Endothelial cell (in vitro differentiated cells): ENCODE measurements around the gene FANCB. TPM values are rescaled to one million over a fixed set of nuclear protein-coding genes. Genes with fewer than 3 reads are reported as not detected.

Experiments used
- DNase-seq: peaks from one replicate; pipeline ENCODE4 v3.0.0; 2021; ENCODE audit warnings: low spot score
- H3K27ac Mint-ChIP-seq: one replicate; pipeline ENCODE4 v1.8.0; 2021; ENCODE audit warnings: mixed read lengths, inconsistent platforms; ENCODE audit not compliant: unreplicated experiment
- H3K27me3 Mint-ChIP-seq: one replicate; pipeline ENCODE4 v1.8.0; 2021; ENCODE audit warnings: mild to moderate bottlenecking, moderate library complexity, mixed read lengths, inconsistent platforms; ENCODE audit not compliant: unreplicated experiment
- H3K36me3 Mint-ChIP-seq: one replicate; pipeline ENCODE4 v1.8.0; 2021; ENCODE audit warnings: mild to moderate bottlenecking, low read depth, mixed read lengths, inconsistent platforms; ENCODE audit not compliant: unreplicated experiment
- H3K4me1 Mint-ChIP-seq: one replicate; pipeline ENCODE4 v1.8.0; 2021; ENCODE audit warnings: mild to moderate bottlenecking, mixed read lengths, inconsistent platforms; ENCODE audit not compliant: unreplicated experiment
- H3K4me3 Mint-ChIP-seq: one replicate; pipeline ENCODE4 v1.8.0; 2021; ENCODE audit warnings: mild to moderate bottlenecking, mixed read lengths, inconsistent platforms; ENCODE audit not compliant: unreplicated experiment
- H3K9me3 Mint-ChIP-seq: one replicate; pipeline ENCODE4 v1.8.0; 2021; ENCODE audit warnings: mixed read lengths, inconsistent platforms; ENCODE audit not compliant: unreplicated experiment
- CTCF ChIP-seq: fragments of 200-600 bp; sonication (generic); IDR thresholded peaks from one replicate; pipeline ENCODE4 v1.5.0; 2021; ENCODE audit warnings: antibody characterized with exemption; ENCODE audit not compliant: unreplicated experiment
- total RNA-seq: library from RNA; stranded (reverse); fragmentation: NEBNext Ultra II Directional; extraction: Animal tissue kit (Norgen Biotek cat#: 25700); gene quantifications from one replicate; pipeline ENCODE4 v1.2.1, GENCODE V29; 2021; ENCODE audit not compliant: unreplicated experiment

The FANCB gene
- total RNA-seq, 1 donor from 2014 or later, result 6.0 TPM

- Mint-ChIP-seq H3K27me3 (peaks cover 3% of the 10 kb centered on the region), H3K27ac (no peak overlapping the region), H3K4me1 (no peaks in the 10 kb centered on the region), H3K4me3 (no peak overlapping the region), H3K36me3 (no peaks in the 10 kb centered on the region), H3K9me3 (no peaks in the 10 kb centered on the region)
- no peak for TF ChIP-seq CTCF
- DNase-seq, result no peak
Observed at GRCh38 chrX:14832586-14832985, 40.3 kb downstream of the FANCB start.

GRCh38 chrX:14832151-14832550, 40.7 kb downstream of the FANCB start:
- TF ChIP-seq CTCF, result no peak
- Mint-ChIP-seq H3K9me3 (no peaks in the 10 kb centered on the region), H3K27ac (no peak overlapping the region), H3K27me3 (peaks cover 3% of the 10 kb centered on the region), H3K36me3 (no peaks in the 10 kb centered on the region), H3K4me1 (no peaks in the 10 kb centered on the region), H3K4me3 (no peak overlapping the region)
- no peak for DNase-seq

- H3K9me3 Mint-ChIP-seq, result no peaks in the 10 kb centered on the region
- no peak overlapping the region for H3K4me3 Mint-ChIP-seq
- no peaks in the 10 kb centered on the region for H3K36me3 Mint-ChIP-seq
- peaks cover 4% of the 10 kb centered on the region for H3K27me3 Mint-ChIP-seq
- no peaks in the 10 kb centered on the region for H3K4me1 Mint-ChIP-seq
- no peak for DNase-seq
- TF ChIP-seq CTCF, result no peak
- no peak overlapping the region for H3K27ac Mint-ChIP-seq
Observed at GRCh38 chrX:14829643-14830042, 43.2 kb downstream of the FANCB start.

- Mint-ChIP-seq H3K27ac (no peak overlapping the region), H3K36me3 (no peaks in the 10 kb centered on the region), H3K9me3 (no peaks in the 10 kb centered on the region), H3K4me3 (no peak overlapping the region), H3K27me3 (peaks cover 4% of the 10 kb centered on the region), H3K4me1 (no peaks in the 10 kb centered on the region)
- no peak for DNase-seq
- TF ChIP-seq CTCF, result no peak
Observed at GRCh38 chrX:14826319-14826718, 46.5 kb downstream of the FANCB start.

- no peaks in the 10 kb centered on the region for H3K4me1 Mint-ChIP-seq
- no peak for DNase-seq
- H3K9me3 Mint-ChIP-seq, result no peaks in the 10 kb centered on the region
- no peaks in the 10 kb centered on the region for H3K36me3 Mint-ChIP-seq
- H3K4me3 Mint-ChIP-seq, result no peak overlapping the region
- peaks cover 4% of the 10 kb centered on the region for H3K27me3 Mint-ChIP-seq
- H3K27ac Mint-ChIP-seq, result no peak overlapping the region
- TF ChIP-seq CTCF, result no peak
Observed at GRCh38 chrX:14825851-14826250, 47.0 kb downstream of the FANCB start.
